IPS DF 19.7 (cell line): Measurements from ENCODE around the gene S1PR2.
"Not testable (repeated sequence)": the region's sequence is repeated elsewhere in the genome, so short reads cannot be mapped to it uniquely, and the experiment has no call there.

ENCODE experiments used
- DNase-seq: peaks from one replicate; pipeline ENCODE4 v3.0.0-alpha.2; 2013; ENCODE audit warnings: low read depth, low spot score

S1PR2 gene

DNA sequence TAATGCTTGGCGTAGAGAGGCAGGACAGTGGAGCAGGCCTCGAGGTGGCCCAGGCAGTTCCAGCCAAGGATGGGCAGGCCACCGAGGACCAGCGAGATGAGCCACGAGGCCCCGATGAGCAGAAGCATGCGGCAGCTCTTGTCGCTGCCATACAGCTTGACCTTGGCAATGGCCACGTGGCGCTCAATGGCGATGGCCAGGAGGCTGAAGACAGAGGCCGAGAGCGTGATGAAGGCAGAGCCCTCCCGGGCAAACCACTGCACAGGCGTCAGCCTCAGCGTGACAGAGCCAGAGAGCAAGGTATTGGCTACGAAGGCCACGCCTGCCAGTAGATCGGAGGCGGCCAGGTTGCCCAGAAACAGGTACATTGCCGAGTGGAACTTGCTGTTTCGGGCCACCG is 6.8 kb downstream of the S1PR2 start:
- DNase-seq, result no peak

GRCh38 chr19:10223488-10224213 is 7.5 kb downstream of the S1PR2 start:
- DNase-seq, result no peak

DNA sequence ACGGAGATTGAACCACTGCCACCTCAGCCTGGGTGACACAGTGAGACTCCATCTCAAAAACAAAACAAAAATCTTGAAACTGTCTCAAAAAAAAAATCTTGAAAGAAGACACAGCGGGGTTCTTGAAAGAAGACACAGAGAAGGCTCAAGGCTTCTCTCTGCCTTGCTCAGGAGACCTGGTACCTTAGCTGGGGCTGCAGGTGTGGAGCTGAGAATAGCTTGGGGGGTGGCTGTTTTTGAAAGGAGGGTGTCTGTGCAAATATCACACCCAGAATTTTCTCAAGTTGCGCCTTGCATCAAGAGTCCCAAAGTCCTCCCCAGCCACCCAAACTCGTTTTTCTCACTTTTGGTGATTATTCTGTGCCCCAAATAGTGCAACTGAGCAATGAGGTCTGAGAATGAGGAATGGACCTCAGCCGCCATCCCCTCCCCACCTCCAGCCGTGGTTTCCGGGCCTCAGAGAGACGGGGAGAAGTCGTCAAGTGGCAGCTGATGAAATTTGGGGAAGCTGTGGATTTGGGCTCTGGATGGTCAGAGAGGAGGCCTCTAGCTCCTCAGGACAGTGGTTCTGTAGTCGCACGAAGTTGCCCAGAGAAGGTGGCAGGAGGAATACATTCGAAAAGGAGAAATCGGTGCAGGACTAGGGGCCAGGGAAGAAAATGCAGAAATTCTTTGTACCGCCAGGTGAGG is 8.8 kb downstream of the S1PR2 start:
- no peak for DNase-seq

- DNase-seq, result no peak
Observed at GRCh38 chr19:10220695-10221094, 10.4 kb downstream of the S1PR2 start.

- DNase-seq, result peak; percentile 52
Observed at GRCh38 chr19:10219678-10220077, 11.5 kb downstream of the S1PR2 start.

GRCh38 chr19:10217085-10217484 is 14.0 kb downstream of the S1PR2 start:
- no peak for DNase-seq

DNA sequence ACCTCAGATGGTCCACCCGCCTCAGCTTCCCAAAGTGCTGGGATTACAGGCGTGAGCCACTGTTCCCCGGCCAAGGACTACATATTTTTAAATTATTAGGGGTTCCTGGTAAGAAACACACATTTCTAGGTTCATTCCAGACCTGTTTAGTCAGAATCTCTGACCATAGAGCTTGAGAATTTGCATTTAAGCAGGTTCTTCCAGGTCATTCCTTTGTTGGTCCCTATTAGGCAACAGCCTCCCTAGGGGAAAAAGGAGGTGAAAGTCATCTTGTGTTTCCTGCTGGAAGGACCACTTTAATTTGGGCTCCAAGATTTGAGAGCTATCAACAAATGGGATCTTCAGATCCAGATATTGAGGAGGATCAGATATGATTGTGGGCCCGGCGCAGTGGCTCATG is 16.3 kb downstream of the S1PR2 start:
- DNase-seq, result no peak

DNA sequence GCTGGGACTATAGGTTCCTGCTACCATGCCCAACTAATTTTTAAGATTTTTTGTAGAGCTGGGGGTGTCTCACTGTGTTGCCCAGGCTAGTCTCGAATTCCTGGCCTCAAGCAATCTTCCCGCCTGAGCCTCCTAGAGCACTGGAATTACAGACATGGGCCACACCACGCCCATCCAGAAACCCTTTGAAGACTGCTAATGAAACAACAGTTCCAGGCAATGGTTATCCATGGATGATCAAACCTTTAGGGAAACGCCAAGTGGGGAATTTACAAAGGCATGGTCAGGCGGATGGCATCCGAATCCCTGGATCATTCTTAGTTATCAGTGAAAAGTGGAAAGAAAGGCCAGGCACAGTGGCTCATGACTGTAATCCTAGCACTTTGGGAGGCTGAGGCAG is 19.4 kb downstream of the S1PR2 start:
- DNase-seq, result no peak

DNA sequence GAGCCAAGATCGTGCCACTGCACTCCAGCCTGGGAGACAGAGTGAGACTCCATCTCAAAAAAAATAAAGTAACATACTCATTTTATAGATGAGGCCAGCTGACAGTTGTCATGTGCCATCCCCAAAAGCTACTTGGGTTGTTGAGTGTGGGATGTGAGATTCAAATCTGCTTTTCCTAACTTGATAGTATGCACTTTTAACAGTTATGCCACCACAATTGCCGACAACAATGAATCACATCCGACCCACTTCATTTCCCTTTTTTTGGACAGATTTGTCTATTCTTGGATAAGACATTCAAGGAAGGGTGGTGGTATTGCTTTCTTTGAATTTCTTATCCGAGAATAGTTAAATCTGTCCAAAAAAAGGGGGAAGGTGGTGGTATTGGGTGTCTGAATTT is 20.1 kb downstream of the S1PR2 start:
- DNase-seq, result no peak

DNA sequence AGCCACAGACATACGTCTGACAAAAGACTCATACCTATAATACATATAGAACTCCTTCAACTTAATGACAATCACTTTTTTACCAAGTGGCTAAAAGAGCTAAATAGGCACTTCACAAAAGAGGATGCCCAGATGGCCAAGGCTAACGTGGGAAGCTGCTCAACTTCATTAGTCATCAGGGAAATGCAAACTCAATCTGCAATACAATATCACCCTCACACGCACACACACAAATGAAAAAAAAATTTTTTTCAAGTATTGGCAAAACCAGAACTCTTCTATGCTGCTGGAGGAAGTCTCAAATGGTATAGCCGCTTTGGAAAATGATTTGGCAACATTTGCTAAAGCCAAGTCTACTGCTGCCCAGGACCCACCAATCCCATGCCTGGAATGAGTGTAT is 21.8 kb downstream of the S1PR2 start:
- no peak for DNase-seq

DNA sequence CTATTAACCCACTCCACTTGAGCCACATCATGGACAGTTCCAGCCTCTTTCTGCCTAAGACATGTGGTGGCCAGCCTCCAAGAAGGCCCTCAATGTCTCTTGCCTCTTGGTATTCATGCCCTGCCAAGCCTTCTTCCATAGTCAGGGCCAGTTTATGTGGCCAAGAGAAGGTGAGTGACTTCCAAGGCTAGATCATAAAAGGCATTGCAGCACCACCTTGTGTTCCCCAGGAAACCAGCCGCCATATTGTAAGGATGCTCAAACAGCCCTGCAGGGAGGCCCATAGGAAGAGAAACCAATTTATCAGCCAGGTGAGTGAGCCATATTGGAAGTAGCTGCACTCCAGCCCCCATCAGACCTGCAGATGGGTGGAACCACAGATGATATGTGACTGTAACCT is 24.1 kb downstream of the S1PR2 start:
- DNase-seq, result no peak

DNA sequence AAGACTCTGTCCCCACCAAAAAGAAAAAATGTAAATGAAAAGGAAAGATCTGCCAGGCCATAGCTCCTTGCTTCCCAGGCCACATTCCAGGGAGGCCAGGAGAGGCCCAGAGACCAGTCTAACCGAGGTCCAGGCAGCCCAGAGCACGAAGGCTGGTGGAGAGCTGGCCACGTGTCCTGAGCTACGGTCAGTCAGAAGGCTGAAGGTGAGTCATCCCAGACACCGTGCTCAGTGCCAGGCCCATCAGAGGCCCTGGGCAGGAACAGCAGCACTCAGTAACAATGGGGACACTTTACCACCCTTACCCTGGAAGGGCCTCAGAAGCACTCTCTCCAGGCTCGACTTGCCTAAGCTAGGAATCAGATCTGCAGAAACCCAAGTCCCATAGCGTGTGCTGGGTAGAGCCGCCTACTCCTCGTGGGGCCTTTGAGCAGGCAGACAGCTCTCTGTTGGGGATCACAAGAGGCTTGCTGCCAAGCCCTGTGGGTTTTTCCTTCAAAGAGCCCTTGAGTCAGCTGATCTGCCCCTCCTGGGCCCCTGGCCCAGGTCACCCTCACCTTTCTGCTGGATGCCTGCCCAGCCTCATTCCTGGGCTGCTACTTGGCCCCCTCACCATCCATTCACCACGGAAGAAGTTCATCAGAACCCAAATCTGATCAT is 24.8 kb downstream of the S1PR2 start:
- DNase-seq, result no peak

DNA sequence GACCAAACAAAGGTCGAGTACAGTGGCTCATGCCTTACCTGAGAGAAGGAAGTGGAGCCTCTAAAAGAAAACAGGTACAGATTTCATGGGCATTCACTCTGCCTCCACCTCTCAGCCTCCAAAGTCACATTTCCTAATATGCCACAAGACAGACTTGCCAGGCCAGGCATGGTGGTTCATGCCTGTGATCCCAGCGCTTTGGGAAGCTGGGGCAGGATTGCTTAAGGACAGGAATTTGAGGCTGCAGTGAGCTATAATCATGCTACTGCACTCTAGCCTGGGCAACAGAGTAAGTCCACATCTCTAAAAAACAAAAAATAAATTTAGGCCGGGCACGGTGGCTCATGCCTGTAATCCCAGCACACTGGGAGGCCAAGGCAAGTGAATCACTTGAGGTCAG is 25.5 kb downstream of the S1PR2 start:
- no peak for DNase-seq

DNA sequence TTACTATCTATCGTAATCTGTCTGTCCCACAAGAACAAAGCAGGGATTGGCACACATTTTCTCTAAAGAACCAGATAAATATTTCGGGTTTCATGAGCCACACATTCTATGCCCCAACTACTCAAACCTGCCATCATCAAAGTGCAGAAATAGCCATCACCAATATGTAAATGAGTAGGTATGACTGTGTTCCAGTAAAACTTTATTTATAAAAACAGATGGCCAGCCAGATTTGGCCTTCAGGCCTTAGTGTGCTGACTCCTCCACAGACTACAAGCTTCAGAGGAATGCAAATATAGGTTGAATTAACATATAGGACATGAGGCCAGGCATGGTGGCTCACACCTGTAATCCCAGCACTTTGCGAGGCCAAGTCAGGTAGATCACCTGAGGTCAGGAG is 27.4 kb downstream of the S1PR2 start:
- no peak for DNase-seq

GRCh38 chr19:10201176-10201575 is 30.0 kb downstream of the S1PR2 start:
- no peak for DNase-seq

DNA sequence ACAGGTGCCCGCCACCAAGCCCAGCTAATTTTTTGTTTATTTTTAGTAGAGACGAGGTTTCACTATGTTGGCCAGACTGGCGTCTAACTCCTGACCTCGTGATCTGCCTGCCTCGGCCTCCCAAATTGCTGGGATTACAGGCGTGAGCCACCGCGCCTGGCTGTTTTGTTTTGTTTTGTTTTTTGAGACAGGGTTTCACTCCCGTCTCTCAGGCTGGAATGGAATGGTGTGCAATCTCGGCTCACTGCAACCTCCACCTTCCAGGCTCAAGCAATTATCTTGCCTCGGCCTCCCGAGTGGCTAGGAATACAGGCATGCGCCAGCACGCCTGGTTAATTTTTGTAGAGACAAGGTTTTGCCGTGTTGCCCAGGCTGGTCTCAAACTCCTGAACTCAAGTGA is 31.0 kb downstream of the S1PR2 start:
- DNase-seq, result not testable (repeated sequence)

DNA sequence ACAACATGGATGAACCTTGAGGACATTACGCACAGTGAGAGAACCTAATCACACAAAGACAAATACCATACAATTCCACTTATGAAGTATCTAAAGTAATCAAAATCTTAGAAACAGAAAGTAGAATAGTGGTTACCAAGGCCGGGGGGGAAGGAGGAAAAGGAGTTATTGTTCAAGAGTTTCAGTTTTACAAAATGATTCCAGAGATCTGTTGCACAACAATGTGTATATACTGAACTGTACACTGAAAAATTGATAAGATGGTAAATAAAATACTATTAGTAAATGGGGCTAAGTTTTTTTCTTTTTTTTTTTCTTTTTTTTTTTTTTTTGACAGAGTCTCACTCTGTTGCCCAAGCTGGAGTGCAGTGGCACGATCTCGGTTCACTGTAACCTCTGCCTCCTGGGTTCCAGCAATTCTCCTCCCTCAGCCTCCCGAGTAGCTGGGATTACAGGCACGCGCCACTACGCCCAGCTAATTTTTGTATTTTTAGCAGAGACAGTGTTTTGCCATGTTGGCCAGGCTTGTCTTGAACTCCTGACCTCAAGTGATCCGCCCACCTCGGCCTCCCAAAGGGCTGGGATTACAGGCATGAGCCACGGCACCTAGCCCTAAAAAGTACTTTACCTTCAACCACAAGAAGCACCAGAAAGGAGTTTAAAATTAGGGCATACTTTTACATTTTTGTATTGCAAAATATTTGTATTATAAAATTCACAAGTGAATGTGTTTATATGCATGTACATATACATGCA is 32.1 kb downstream of the S1PR2 start:
- not testable (repeated sequence) for DNase-seq

DNA sequence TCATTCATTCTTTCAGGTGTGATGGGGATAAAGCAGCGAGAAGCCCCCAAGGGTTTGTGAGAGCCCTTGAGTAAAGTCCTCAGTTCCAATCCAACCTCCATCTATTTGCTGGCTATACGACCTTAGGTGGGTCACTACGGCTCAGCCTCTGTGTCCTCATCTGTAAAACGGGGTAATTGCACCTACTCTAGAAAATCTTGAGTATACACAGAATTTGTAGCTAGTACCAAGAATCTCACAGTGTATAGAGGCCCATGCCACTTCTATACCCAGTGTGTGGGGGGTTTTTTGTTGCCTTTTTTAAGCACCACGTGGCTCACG is 36.0 kb downstream of the S1PR2 start:
- DNase-seq, result no peak

DNA sequence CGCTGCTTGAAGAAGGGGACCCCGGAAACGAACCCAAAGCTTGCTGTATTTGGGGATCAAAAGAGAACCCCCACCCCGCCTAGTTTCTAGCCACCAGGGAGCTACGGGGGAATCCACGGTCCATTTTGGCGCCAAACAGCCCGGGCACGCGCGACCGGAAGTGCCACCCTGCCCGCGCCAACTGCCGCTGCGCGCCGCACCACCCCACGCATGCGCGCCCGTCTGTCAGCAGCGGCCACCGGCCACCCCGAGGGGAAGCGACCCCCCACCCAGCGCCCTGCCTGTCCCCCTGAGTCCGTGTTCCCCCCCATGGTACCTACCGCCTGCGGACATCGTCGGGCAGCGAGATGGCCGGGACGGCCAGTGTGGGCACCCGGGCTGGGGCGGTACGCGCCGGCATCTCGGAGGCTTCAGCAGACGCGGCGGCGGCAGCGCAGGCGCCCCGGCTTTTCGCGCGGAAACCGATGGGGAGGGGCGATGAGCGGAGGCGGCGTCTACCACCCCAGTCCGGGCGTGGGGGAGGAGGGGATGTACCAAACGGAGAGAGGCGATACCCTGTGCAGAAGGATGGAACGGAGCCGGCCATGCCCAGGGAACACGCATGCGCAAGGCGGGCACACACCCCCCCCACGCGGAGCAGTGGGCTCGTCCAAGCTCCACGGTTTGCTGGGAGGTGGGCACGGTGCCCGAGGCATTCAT is 36.5 kb downstream of the S1PR2 start, which contains the start of gene DNMT1:
Gene DNMT1 (minus strand): TSS at position 454 of the 699 bp plus-strand sequence. CDS start 54 bp downstream, at position 400.
- peak; percentile 83 for DNase-seq

GRCh38 chr19:10193790-10194499 is 37.2 kb downstream of the S1PR2 start:
- DNase-seq, result no peak

GRCh38 chr19:10192922-10193321 is 38.2 kb downstream of the S1PR2 start:
- no peak for DNase-seq
